IPS-18a (cell line): ENCODE results near the gene ARID1A.
"Not testable (repeated sequence)": the region's sequence is repeated elsewhere in the genome, so short reads cannot be mapped to it uniquely, and the experiment has no call there.

ENCODE experiments used
- H3K27ac ChIP-seq: one replicate; pipeline ENCODE4 v1.5.1; 2013; ENCODE audit warnings: low read length
- H3K27me3 ChIP-seq: one replicate; pipeline ENCODE4 v1.6.1; 2013; ENCODE audit warnings: mild to moderate bottlenecking, low read length; ENCODE audit not compliant: control insufficient read depth, insufficient read depth
- H3K36me3 ChIP-seq: one replicate; pipeline ENCODE4 v1.6.1; 2013; ENCODE audit warnings: low read depth, low read length; ENCODE audit not compliant: control insufficient read depth
- H3K4me1 ChIP-seq: one replicate; pipeline ENCODE4 v1.6.1; 2013; ENCODE audit warnings: low read depth, low read length; ENCODE audit not compliant: control insufficient read depth
- H3K4me3 ChIP-seq: one replicate; pipeline ENCODE4 v1.5.1; 2013; ENCODE audit warnings: low read length
- H3K9ac ChIP-seq: one replicate; pipeline ENCODE4 v1.6.1; 2013; ENCODE audit warnings: mild to moderate bottlenecking, low read length, moderate library complexity
- H3K9me3 ChIP-seq: one replicate; pipeline ENCODE4 v1.6.1; 2013; ENCODE audit warnings: low read depth, low read length; ENCODE audit not compliant: control insufficient read depth

ARID1A gene

GRCh38 chr1:26721669-26722355 lies 26.0 kb downstream of the ARID1A start:
- Histone ChIP-seq H3K9ac (no peak overlapping the region), H3K27ac (no peak overlapping the region), H3K4me3 (no peak overlapping the region), H3K9me3 (no peaks in the 10 kb centered on the region), H3K4me1 (peaks cover 47% of the 10 kb centered on the region), H3K36me3 (no peaks in the 10 kb centered on the region), H3K27me3 (no peaks in the 10 kb centered on the region)

GRCh38 chr1:26723013-26723991 lies 27.5 kb downstream of the ARID1A start:
- peak overlapping the region; percentile 69 for H3K27ac ChIP-seq
- no peaks in the 10 kb centered on the region for H3K27me3 ChIP-seq
- peak overlapping the region; percentile 61 for H3K9ac ChIP-seq
- peak overlapping the region; percentile 55 for H3K4me3 ChIP-seq
- peaks cover 55% of the 10 kb centered on the region for H3K4me1 ChIP-seq
- no peaks in the 10 kb centered on the region for H3K9me3 ChIP-seq
- H3K36me3 ChIP-seq = no peaks in the 10 kb centered on the region

- Histone ChIP-seq H3K4me3 (peak overlapping the region; percentile 55), H3K9ac (peak overlapping the region; percentile 61), H3K36me3 (peaks cover 3% of the 10 kb centered on the region), H3K4me1 (peaks cover 55% of the 10 kb centered on the region), H3K27ac (no peak overlapping the region), H3K9me3 (no peaks in the 10 kb centered on the region), H3K27me3 (no peaks in the 10 kb centered on the region)
Observed at GRCh38 chr1:26724118-26724517, 28.3 kb downstream of the ARID1A start.

- H3K4me3 ChIP-seq = peak overlapping the region; percentile 55
- peak overlapping the region; percentile 61 for H3K9ac ChIP-seq
- H3K36me3 ChIP-seq = peaks cover 11% of the 10 kb centered on the region
- peaks cover 55% of the 10 kb centered on the region for H3K4me1 ChIP-seq
- H3K27ac ChIP-seq = no peak overlapping the region
- no peaks in the 10 kb centered on the region for H3K9me3 ChIP-seq
- no peaks in the 10 kb centered on the region for H3K27me3 ChIP-seq
Observed at GRCh38 chr1:26724926-26725325, 29.1 kb downstream of the ARID1A start.

- H3K9ac ChIP-seq, H3K4me3 ChIP-seq, H3K27ac ChIP-seq, H3K9me3 ChIP-seq, H3K27me3 ChIP-seq: not testable (repeated sequence)
- Histone ChIP-seq H3K36me3 (peaks cover 21% of the 10 kb centered on the region), H3K4me1 (peaks cover 55% of the 10 kb centered on the region)
Observed at GRCh38 chr1:26725904-26726303, 30.1 kb downstream of the ARID1A start.

GRCh38 chr1:26726784-26727183 lies 31.0 kb downstream of the ARID1A start:
- Histone ChIP-seq H3K4me3 (no peak overlapping the region), H3K4me1 (peaks cover 55% of the 10 kb centered on the region), H3K36me3 (peaks cover 29% of the 10 kb centered on the region), H3K27me3 (no peaks in the 10 kb centered on the region), H3K27ac (no peak overlapping the region), H3K9ac (no peak overlapping the region), H3K9me3 (no peaks in the 10 kb centered on the region)

- Histone ChIP-seq H3K27ac (no peak overlapping the region), H3K36me3 (peaks cover 36% of the 10 kb centered on the region), H3K4me1 (peaks cover 50% of the 10 kb centered on the region)
Observed at GRCh38 chr1:26727476-26727875, 31.7 kb downstream of the ARID1A start.

GRCh38 chr1:26728645-26729044 lies 32.8 kb downstream of the ARID1A start:
- peaks cover 48% of the 10 kb centered on the region for H3K36me3 ChIP-seq
- peaks cover 39% of the 10 kb centered on the region for H3K4me1 ChIP-seq
- no peak overlapping the region for H3K4me3 ChIP-seq

More at GRCh38 chr1:26727476-26727875, 31.7 kb downstream of the ARID1A start:
- Histone ChIP-seq H3K9ac (no peak overlapping the region), H3K4me3 (no peak overlapping the region), H3K9me3 (no peaks in the 10 kb centered on the region), H3K27me3 (no peaks in the 10 kb centered on the region)

GRCh38 chr1:26729633-26730032 lies 33.8 kb downstream of the ARID1A start:
- Histone ChIP-seq H3K9me3 (no peaks in the 10 kb centered on the region), H3K27me3 (no peaks in the 10 kb centered on the region), H3K36me3 (peaks cover 58% of the 10 kb centered on the region), H3K4me1 (peaks cover 29% of the 10 kb centered on the region), H3K4me3 (no peak overlapping the region), H3K9ac (no peak overlapping the region), H3K27ac (no peak overlapping the region)

More at GRCh38 chr1:26728645-26729044, 32.8 kb downstream of the ARID1A start:
- Histone ChIP-seq H3K9ac (no peak overlapping the region), H3K9me3 (no peaks in the 10 kb centered on the region), H3K27me3 (no peaks in the 10 kb centered on the region), H3K27ac (no peak overlapping the region)

GRCh38 chr1:26730695-26731094 lies 34.9 kb downstream of the ARID1A start:
- Histone ChIP-seq H3K9ac (no peak overlapping the region), H3K9me3 (no peaks in the 10 kb centered on the region), H3K4me1 (peaks cover 19% of the 10 kb centered on the region), H3K36me3 (peaks cover 66% of the 10 kb centered on the region), H3K27me3 (no peaks in the 10 kb centered on the region), H3K27ac (no peak overlapping the region), H3K4me3 (no peak overlapping the region)

- H3K4me3 ChIP-seq = no peak overlapping the region
- no peaks in the 10 kb centered on the region for H3K27me3 ChIP-seq
- H3K36me3 ChIP-seq = peaks cover 69% of the 10 kb centered on the region
- peaks cover 13% of the 10 kb centered on the region for H3K4me1 ChIP-seq
- no peaks in the 10 kb centered on the region for H3K9me3 ChIP-seq
- no peak overlapping the region for H3K9ac ChIP-seq
- no peak overlapping the region for H3K27ac ChIP-seq
Observed at GRCh38 chr1:26731233-26731902, 35.6 kb downstream of the ARID1A start.
